SK-N-SH treated with all-trans-retinoic acid at 6 μM for 48 hours (cell line): ENCODE data around the gene ABCC10.

Experiments used
- ATAC-seq: fragments of 200-7000 bp; cut with Tn5 transposase; 3 replicates; pipeline ENCODE4 v1.9.1; 2020; ENCODE audit warnings: mild to moderate bottlenecking, moderate library complexity
- ARNTL ChIP-seq: fragments of 450-650 bp; formaldehyde crosslinking; IDR thresholded peaks from 2 replicates; pipeline ENCODE4 v1.5.0; 2020; ENCODE audit warnings: low read depth, mild to moderate bottlenecking, moderate library complexity, borderline replicate concordance
- BACH2 ChIP-seq: fragments of 250-450 bp; sonication (Bioruptor Pico); IDR thresholded peaks from 2 replicates; pipeline ENCODE4 v1.9.0; 2021; ENCODE audit warnings: mild to moderate bottlenecking, borderline replicate concordance
- CREB5 ChIP-seq: fragments of 250-450 bp; sonication (Bioruptor Pico); IDR thresholded peaks from 2 replicates; pipeline ENCODE4 v1.5.1; 2020; ENCODE audit warnings: low read depth, mild to moderate bottlenecking, moderate library complexity
- CSDC2 ChIP-seq: fragments of 250-450 bp; sonication (Bioruptor Pico); IDR thresholded peaks from 2 replicates; pipeline ENCODE4 v1.5.0; 2020; ENCODE audit warnings: mild to moderate bottlenecking, moderate library complexity
- CSRNP3 ChIP-seq: fragments of 250-450 bp; sonication (Bioruptor Pico); IDR thresholded peaks from 2 replicates; pipeline ENCODE4 v1.5.1; 2021; ENCODE audit warnings: mild to moderate bottlenecking, moderate library complexity
- ESRRG ChIP-seq: fragments of 250-450 bp; sonication (Bioruptor Pico); IDR thresholded peaks from 2 replicates; pipeline ENCODE4 v1.6.1; 2021; ENCODE audit warnings: mild to moderate bottlenecking
- GLIS3 ChIP-seq: fragments of 250-450 bp; sonication (Bioruptor Pico); IDR thresholded peaks from 2 replicates; pipeline ENCODE4 v1.5.0; 2020; ENCODE audit warnings: mild to moderate bottlenecking, moderate library complexity
- OSR1 ChIP-seq: fragments of 250-450 bp; sonication (Bioruptor Pico); IDR thresholded peaks from 2 replicates; pipeline ENCODE4 v1.8.0; 2022; ENCODE audit warnings: moderate library complexity, mild to moderate bottlenecking, inconsistent platforms
- SNAI2 ChIP-seq: fragments of 250-450 bp; sonication (Bioruptor Pico); IDR thresholded peaks from 2 replicates; pipeline ENCODE4 v1.5.0; 2020; ENCODE audit warnings: mild to moderate bottlenecking, moderate library complexity
- TCF4 ChIP-seq: fragments of 250-450 bp; sonication (Bioruptor Pico); IDR thresholded peaks from 2 replicates; pipeline ENCODE4 v1.8.0; 2021; ENCODE audit warnings: mild to moderate bottlenecking, moderate library complexity, borderline replicate concordance
- TOX ChIP-seq: fragments of 250-450 bp; sonication (Bioruptor Pico); IDR thresholded peaks from 2 replicates; pipeline ENCODE4 v1.8.0; 2021; ENCODE audit warnings: mild to moderate bottlenecking, moderate library complexity, borderline replicate concordance
- TSHZ2 ChIP-seq: fragments of 250-450 bp; sonication (Bioruptor Pico); IDR thresholded peaks from 2 replicates; pipeline ENCODE4 v1.5.0; 2020; ENCODE audit warnings: mild to moderate bottlenecking, moderate library complexity
- ZC3H10 ChIP-seq: fragments of 250-450 bp; sonication (Bioruptor Pico); IDR thresholded peaks from 2 replicates; pipeline ENCODE4 v1.5.1; 2021; ENCODE audit warnings: mild to moderate bottlenecking, moderate library complexity
- ZFP3 ChIP-seq: fragments of 250-450 bp; sonication (Bioruptor Pico); IDR thresholded peaks from 2 replicates; pipeline ENCODE4 v1.5.0; 2020; ENCODE audit warnings: mild to moderate bottlenecking, moderate library complexity
- ZFP30 ChIP-seq: fragments of 450-650 bp; formaldehyde crosslinking; IDR thresholded peaks from 2 replicates; pipeline ENCODE4 v1.5.0; 2022; ENCODE audit warnings: mild to moderate bottlenecking, moderate library complexity
- ZNF565 ChIP-seq: fragments of 450-650 bp; formaldehyde crosslinking; conservative IDR thresholded peaks from 2 replicates; pipeline ENCODE4 v1.5.0; 2020; ENCODE audit warnings: low read depth, mild to moderate bottlenecking, moderate library complexity
- ZNF70 ChIP-seq: fragments of 450-650 bp; formaldehyde crosslinking; IDR thresholded peaks from 2 replicates; pipeline ENCODE4 v1.5.0; 2020; ENCODE audit warnings: mild to moderate bottlenecking, moderate library complexity
- TF ChIP-seq, protein P1 (sequence below): fragments of 250-450 bp; sonication (Bioruptor Pico); IDR thresholded peaks from 2 replicates; pipeline ENCODE4 v1.8.0; 2021; ENCODE audit warnings: low read depth, mild to moderate bottlenecking, moderate library complexity, borderline replicate concordance

Gene ABCC10

DNA sequence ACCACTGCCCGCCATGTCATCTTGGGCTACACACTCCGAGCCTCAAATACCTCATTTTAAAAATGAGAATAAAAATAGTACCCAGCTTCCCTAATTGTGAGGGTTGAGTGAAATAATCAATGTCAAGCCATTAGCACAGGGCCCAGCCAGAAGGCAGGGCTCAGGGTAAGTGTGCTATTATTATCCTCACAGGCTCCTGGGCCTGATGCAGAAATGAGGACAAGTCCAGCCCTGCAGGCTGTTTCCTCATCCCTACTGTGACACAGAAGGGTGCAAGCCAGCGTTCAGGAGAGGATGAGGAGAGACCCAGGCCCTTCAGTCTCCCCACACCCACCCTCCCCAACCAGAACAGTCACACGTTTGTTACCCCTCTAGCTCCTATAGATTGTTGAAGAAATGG lies 24.0 kb downstream of the ABCC10 start:
- no peak for TF ChIP-seq ZNF565 (CRISPR knock-in tag)
- TF ChIP-seq CSDC2 (CRISPR knock-in tag): no peak
- no peak for TF ChIP-seq OSR1 (CRISPR knock-in tag)
- TF ChIP-seq TCF4 (CRISPR knock-in tag): no peak
- TF ChIP-seq GLIS3 (CRISPR knock-in tag): no peak
- no peak for TF ChIP-seq CSRNP3
- ATAC-seq: no peak

GRCh38 chr6:43451939-43452338 lies 24.6 kb downstream of the ABCC10 start:
- no peak for ATAC-seq
- no peak for TF ChIP-seq GLIS3 (CRISPR knock-in tag)
- no peak for TF ChIP-seq ZC3H10 (CRISPR knock-in tag)
- TF ChIP-seq ZFP30 (CRISPR knock-in tag): no peak
- TF ChIP-seq BACH2 (CRISPR knock-in tag): no peak
- TF ChIP-seq ARNTL (CRISPR knock-in tag): no peak
- TF ChIP-seq ZNF70 (CRISPR knock-in tag): no peak
- TF ChIP-seq, all 23 proteins: peak for 0

GRCh38 chr6:43452896-43453295 lies 25.6 kb downstream of the ABCC10 start:
- TF ChIP-seq SNAI2 (CRISPR knock-in tag) (no peak), CSDC2 (CRISPR knock-in tag) (no peak)
- no peak for ATAC-seq

- ATAC-seq: no peak
- no peak for TF ChIP-seq ESRRG (CRISPR knock-in tag)
- TF ChIP-seq, protein P1, sequence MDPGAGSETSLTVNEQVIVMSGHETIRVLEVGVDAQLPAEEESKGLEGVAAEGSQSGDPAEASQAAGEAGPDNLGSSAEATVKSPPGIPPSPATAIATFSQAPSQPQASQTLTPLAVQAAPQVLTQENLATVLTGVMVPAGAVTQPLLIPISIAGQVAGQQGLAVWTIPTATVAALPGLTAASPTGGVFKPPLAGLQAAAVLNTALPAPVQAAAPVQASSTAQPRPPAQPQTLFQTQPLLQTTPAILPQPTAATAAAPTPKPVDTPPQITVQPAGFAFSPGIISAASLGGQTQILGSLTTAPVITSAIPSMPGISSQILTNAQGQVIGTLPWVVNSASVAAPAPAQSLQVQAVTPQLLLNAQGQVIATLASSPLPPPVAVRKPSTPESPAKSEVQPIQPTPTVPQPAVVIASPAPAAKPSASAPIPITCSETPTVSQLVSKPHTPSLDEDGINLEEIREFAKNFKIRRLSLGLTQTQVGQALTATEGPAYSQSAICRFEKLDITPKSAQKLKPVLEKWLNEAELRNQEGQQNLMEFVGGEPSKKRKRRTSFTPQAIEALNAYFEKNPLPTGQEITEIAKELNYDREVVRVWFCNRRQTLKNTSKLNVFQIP (CRISPR knock-in tag): no peak
- no peak for TF ChIP-seq TSHZ2 (CRISPR knock-in tag)
- no peak for TF ChIP-seq BACH2 (CRISPR knock-in tag)
- no peak for TF ChIP-seq ZFP3
- no peak for TF ChIP-seq TOX (CRISPR knock-in tag)
These were observed 26.5 kb downstream of the ABCC10 start for GRCh38 chr6:43453831-43454230.

DNA sequence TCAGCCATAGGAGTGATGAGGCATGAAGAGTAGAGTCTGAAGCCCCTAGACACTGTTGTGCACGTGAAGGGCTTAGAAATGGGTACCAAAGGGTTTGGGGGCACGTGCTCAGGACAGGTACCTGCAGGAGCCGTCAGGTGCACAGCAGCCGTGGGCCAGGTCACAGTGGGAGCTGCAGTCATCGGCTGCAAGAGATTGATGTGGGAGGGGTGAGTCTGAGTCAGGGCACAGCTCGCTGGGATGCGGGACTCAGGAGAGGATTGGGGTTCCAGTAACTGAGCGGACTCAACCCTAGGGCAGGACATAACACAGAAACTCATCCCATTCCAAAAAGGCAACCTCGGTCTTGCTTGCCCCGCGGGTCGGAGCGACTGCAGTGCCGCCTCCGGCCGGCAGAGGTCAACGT lies 27.0 kb downstream of the ABCC10 start:
- peak; percentile 22 for ATAC-seq
- TF ChIP-seq CREB5 (CRISPR knock-in tag): no peak
- TF ChIP-seq CSRNP3: no peak
